Tibial nerve (tissue), 4 donors: ENCODE results near the gene HYDIN. TPM values are rescaled to one million over a fixed set of nuclear protein-coding genes. Genes with fewer than 3 reads are reported as not detected.

ENCODE experiments used
- DNase-seq, 2 donors: peaks; one replicate each; pipeline ENCODE4 v3.0.0-alpha.2; 2019; ENCODE audit warnings: low spot score in 2 of 2
- H3K27ac ChIP-seq, 4 donors: fragments of 200-600 bp; sonication (generic) in 3 of 4; one replicate each; pipeline ENCODE4 v1.5.1; 2017 to 2019; ENCODE audit warnings: mild to moderate bottlenecking in 1 of 4
- H3K27me3 ChIP-seq, 2 donors: fragments of 200-600 bp; sonication (generic) in 1 of 2; one replicate each; pipeline versions ENCODE4 v1.5.1 to v1.6.0; 2017 to 2019
- H3K36me3 ChIP-seq, 3 donors: fragments of 200-600 bp; sonication (generic); one replicate each; pipeline ENCODE4 v1.5.1; 2018 to 2019
- H3K4me1 ChIP-seq, 4 donors: fragments of 200-600 bp; sonication (generic) in 3 of 4; one replicate each; pipeline ENCODE4 v1.5.1; 2017 to 2019
- H3K4me3 ChIP-seq, 4 donors: fragments of 200-600 bp; sonication (generic) in 3 of 4; one replicate each; pipeline ENCODE4 v1.5.1; 2017 to 2019; ENCODE audit warnings: mild to moderate bottlenecking in 1 of 4, moderate library complexity in 1 of 4
- H3K9me3 ChIP-seq, 4 donors: fragments of 200-600 bp; sonication (generic) in 3 of 4; one replicate each; pipeline ENCODE4 v1.5.1; 2017 to 2019
- EP300 ChIP-seq, 2 donors: sonication (generic); formaldehyde crosslinking; IDR thresholded peaks; one replicate each; pipeline ENCODE4 v1.6.1; 2017; ENCODE audit warnings: antibody characterized with exemption in 2 of 2, mild to moderate bottlenecking in 1 of 2
- POLR2A ChIP-seq, 2 donors: fragments of 450-650 bp; IDR thresholded peaks; one replicate each; pipeline ENCODE4 v1.6.1; 2017; ENCODE audit warnings: antibody characterized with exemption in 2 of 2, mild to moderate bottlenecking in 2 of 2, moderate library complexity in 2 of 2
- WGBS, 2 donors: methylation state at CpG; one replicate each; pipeline ENCODE4 v1.1.5; 2018; 5-methylcytosine and 5-hydroxymethylcytosine counted together
- total RNA-seq, 4 donors: library from RNA; depleted of rRNA; stranded (reverse); fragments of >200 nt; gene quantifications; one replicate each; pipeline ENCODE4 v1.1.0, GENCODE V29; 2016
- TF ChIP-seq, protein P1 (sequence below), 5 experiments: fragments of 200-600 bp in 3 of 5; fragments of 450-650 bp in 2 of 5; sonication (generic) in 3 of 5; IDR thresholded peaks; one replicate each; pipeline ENCODE4 v1.5.1; 2016 to 2019; ENCODE audit warnings: antibody characterized with exemption in 5 of 5, mild to moderate bottlenecking in 3 of 5, moderate library complexity in 2 of 5

Gene HYDIN
- total RNA-seq, 4 donors from 2014 or later: 0.21 to 3.1 (median 0.91) TPM

GRCh38 chr16:70768203-70768580, 462.3 kb downstream of the HYDIN start:
- TF ChIP-seq, protein P1, sequence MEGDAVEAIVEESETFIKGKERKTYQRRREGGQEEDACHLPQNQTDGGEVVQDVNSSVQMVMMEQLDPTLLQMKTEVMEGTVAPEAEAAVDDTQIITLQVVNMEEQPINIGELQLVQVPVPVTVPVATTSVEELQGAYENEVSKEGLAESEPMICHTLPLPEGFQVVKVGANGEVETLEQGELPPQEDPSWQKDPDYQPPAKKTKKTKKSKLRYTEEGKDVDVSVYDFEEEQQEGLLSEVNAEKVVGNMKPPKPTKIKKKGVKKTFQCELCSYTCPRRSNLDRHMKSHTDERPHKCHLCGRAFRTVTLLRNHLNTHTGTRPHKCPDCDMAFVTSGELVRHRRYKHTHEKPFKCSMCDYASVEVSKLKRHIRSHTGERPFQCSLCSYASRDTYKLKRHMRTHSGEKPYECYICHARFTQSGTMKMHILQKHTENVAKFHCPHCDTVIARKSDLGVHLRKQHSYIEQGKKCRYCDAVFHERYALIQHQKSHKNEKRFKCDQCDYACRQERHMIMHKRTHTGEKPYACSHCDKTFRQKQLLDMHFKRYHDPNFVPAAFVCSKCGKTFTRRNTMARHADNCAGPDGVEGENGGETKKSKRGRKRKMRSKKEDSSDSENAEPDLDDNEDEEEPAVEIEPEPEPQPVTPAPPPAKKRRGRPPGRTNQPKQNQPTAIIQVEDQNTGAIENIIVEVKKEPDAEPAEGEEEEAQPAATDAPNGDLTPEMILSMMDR (IDR thresholded peaks at IDR 0.05): no peak
- no peak for TF ChIP-seq POLR2A (IDR thresholded peaks at IDR 0.05)
- TF ChIP-seq EP300 (IDR thresholded peaks at IDR 0.05): no peak
- Histone ChIP-seq H3K27me3 (no peaks in the 10 kb centered on the region), H3K9me3 (no peaks in the 10 kb centered on the region), H3K36me3 (peaks cover 0 to 66% (median 0%) of the 10 kb centered on the region in 3 donors), H3K4me3 (no peak overlapping the region), H3K27ac (no peak overlapping the region), H3K4me1 (peaks cover 0 to 5% (median 0%) of the 10 kb centered on the region in 4 donors)
- DNase-seq: no peak
- 49 to 61% methylated on average over 5 of the region's 5 CpGs for WGBS, 2 donors

DNA sequence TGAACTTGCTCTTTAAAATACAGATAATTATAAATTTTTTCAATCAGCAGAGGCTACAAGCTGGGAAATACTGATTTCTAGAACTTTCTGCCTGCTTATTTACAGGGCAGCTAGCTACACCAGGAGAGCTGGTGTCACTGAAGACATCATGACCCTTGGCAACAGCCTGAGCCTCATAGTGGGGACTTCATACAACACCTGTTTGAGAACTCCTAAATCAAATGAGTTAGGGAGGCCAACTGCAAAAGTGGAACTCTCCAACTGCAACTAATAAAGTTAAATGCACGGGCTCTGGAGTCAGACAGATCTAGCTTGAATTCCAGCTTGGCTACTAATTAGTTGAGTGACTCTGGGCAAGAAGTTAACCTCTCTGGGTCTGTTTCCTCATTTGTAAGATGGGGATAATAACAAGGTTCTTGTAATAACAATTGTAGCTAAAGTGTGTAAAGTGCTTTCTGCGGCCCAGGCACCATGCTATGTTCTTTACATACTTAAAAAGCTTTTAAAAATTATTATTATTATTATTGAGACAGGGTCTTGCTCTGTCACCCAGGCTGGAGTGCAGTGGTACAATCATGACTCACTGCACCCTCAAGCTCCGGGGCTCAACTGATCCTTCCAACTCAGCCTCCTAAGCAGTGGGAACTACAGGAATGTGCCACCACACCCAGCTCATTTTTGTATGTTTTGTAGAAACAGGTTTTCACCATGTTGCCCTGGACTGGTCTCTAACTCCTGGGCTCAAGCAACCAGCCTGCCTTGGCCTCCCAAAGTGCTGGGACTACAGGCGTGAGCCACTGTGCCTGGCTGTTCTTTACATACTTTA, 462.9 kb downstream of the HYDIN start:
- peaks cover 0 to 66% (median 4%) of the 10 kb centered on the region in 3 donors for H3K36me3 ChIP-seq
- TF ChIP-seq EP300 (IDR thresholded peaks at IDR 0.05) (no peak), POLR2A (IDR thresholded peaks at IDR 0.05) (no peak)
- TF ChIP-seq, protein P1 (IDR thresholded peaks at IDR 0.05): no peak
- no peak overlapping the region for H3K4me3 ChIP-seq
- no peak for DNase-seq
- no peak overlapping the region for H3K27ac ChIP-seq
- H3K9me3 ChIP-seq: no peaks in the 10 kb centered on the region
- 71 to 75% methylated on average over 4 of the region's 4 CpGs for WGBS, 2 donors
- peaks cover 0 to 5% (median 0%) of the 10 kb centered on the region in 4 donors for H3K4me1 ChIP-seq
- H3K27me3 ChIP-seq: no peaks in the 10 kb centered on the region

GRCh38 chr16:70766658-70767057, 463.9 kb downstream of the HYDIN start:
- 78 to 95% methylated on average over 3 to 4 of the region's 4 CpGs for WGBS, 2 donors
- H3K27me3 ChIP-seq: no peaks in the 10 kb centered on the region
- no peak overlapping the region for H3K4me3 ChIP-seq
- no peaks in the 10 kb centered on the region for H3K9me3 ChIP-seq
- peaks cover 0 to 5% (median 0%) of the 10 kb centered on the region in 4 donors for H3K4me1 ChIP-seq
- DNase-seq: no peak
- no peak overlapping the region for H3K27ac ChIP-seq
- H3K36me3 ChIP-seq: peaks cover 0 to 66% (median 4%) of the 10 kb centered on the region in 3 donors
- TF ChIP-seq, protein P1 (IDR thresholded peaks at IDR 0.05): no peak
- TF ChIP-seq EP300 (IDR thresholded peaks at IDR 0.05): no peak
- no peak for TF ChIP-seq POLR2A (IDR thresholded peaks at IDR 0.05)

GRCh38 chr16:70766176-70766575, 464.3 kb downstream of the HYDIN start:
- Histone ChIP-seq H3K27ac (no peak overlapping the region), H3K9me3 (no peaks in the 10 kb centered on the region), H3K27me3 (no peaks in the 10 kb centered on the region), H3K4me3 (no peak overlapping the region), H3K36me3 (peaks cover 0 to 68% (median 4%) of the 10 kb centered on the region in 3 donors), H3K4me1 (peaks cover 0 to 7% (median 0%) of the 10 kb centered on the region in 4 donors)
- no peak for DNase-seq
- 83 to 88% methylated on average over 8 of the region's 8 CpGs for WGBS, 2 donors
- TF ChIP-seq, protein P1 (IDR thresholded peaks at IDR 0.05): no peak
- no peak for TF ChIP-seq POLR2A (IDR thresholded peaks at IDR 0.05)
- TF ChIP-seq EP300 (IDR thresholded peaks at IDR 0.05): no peak

DNA sequence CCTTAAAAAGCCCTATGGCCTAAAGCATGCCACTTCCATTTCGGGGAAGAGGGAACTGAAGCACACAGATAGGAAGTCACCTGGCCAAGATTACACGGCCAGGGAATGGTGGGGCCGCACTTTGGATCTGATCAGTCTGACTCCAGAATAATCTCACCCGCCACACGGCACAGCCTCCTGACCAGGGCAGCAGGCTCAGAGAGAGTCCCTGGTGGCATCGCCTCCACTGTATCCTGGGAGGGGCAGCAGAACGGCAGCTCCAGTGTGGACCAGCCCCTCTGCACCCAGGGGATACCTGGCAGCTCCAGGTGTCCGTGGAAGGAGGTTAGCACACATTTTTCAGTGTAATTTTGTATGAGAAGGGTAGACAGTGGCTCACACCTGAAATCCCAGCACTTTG, 465.0 kb downstream of the HYDIN start:
- peaks cover 0 to 74% (median 4%) of the 10 kb centered on the region in 3 donors for H3K36me3 ChIP-seq
- H3K27me3 ChIP-seq: no peaks in the 10 kb centered on the region

More for the DNA sequence above, 465.0 kb downstream of the HYDIN start:
- DNase-seq: no peak
- Histone ChIP-seq H3K4me1 (peaks cover 0 to 5% (median 0%) of the 10 kb centered on the region in 4 donors), H3K4me3 (no peak overlapping the region), H3K27ac (no peak overlapping the region), H3K9me3 (no peaks in the 10 kb centered on the region)
- TF ChIP-seq EP300 (IDR thresholded peaks at IDR 0.05) (no peak), POLR2A (IDR thresholded peaks at IDR 0.05) (no peak)
- TF ChIP-seq, protein P1 (IDR thresholded peaks at IDR 0.05): no peak
- WGBS, 2 donors: 73 to 95% methylated on average over 2 to 8 of the region's 8 CpGs
